HEK293 (cell line): ENCODE results near the gene SMPDL3A.

Experiments
- CTCF ChIA-PET: fragments of 350-600 bp; formaldehyde crosslinking; extraction: SDS; loops from one replicate; lab custom pipeline; 2021; ENCODE audit warnings: antibody characterized with exemption; lab: Yijun Ruan, JAX
- POLR2A ChIA-PET: fragments of 300-600 bp; formaldehyde crosslinking; extraction: SDS; loops from one replicate; lab custom pipeline; 2020; ENCODE audit warnings: antibody characterized with exemption, inconsistent platforms; lab: Yijun Ruan, JAX
- H3K27ac ChIP-seq: fragments of 200-500 bp; sonication (Bioruptor generic); 2 replicates; pipeline ENCODE4 v1.5.1; 2014; ENCODE audit warnings: low read depth, low read length, control low read depth, inconsistent platforms; ENCODE audit errors: extremely low read depth
- H3K36me3 ChIP-seq, 2 experiments: fragments of 200-500 bp in 1 of 2; sonication (Bioruptor generic) in 1 of 2; 1 replicate in 1 of 2; 2 replicates in 1 of 2; pipeline ENCODE4 v1.5.1; 2014 to 2017; ENCODE audit warnings: inconsistent platforms in 2 of 2, low read length in 2 of 2; ENCODE audit not compliant: control insufficient read depth in 2 of 2, insufficient read depth in 1 of 2
- H3K4me1 ChIP-seq: fragments of 200-500 bp; sonication (Bioruptor generic); 2 replicates; pipeline ENCODE4 v1.5.1; 2014; ENCODE audit warnings: mild to moderate bottlenecking, low read length, inconsistent platforms; ENCODE audit not compliant: control insufficient read depth, insufficient read depth
- H3K4me3 ChIP-seq: 2 replicates; pipeline ENCODE4 v1.5.1; 2011; ENCODE audit warnings: low read depth, mild to moderate bottlenecking, control low read depth, low read length, moderate library complexity
- H3K9me3 ChIP-seq: fragments of 200-500 bp; sonication (Bioruptor generic); 2 replicates; pipeline ENCODE4 v1.5.1; 2014; ENCODE audit warnings: low read depth, low read length, inconsistent platforms; ENCODE audit not compliant: control insufficient read depth, insufficient read depth
- ELK4 ChIP-seq: IDR thresholded peaks from 2 replicates; pipeline ENCODE4 v1.6.1; 2011; ENCODE audit warnings: mild to moderate bottlenecking, low read depth, low read length, borderline replicate concordance
- GLIS2 ChIP-seq: fragments of 450-650 bp; formaldehyde crosslinking; IDR thresholded peaks from 2 replicates; pipeline ENCODE4 v1.5.1; 2016; ENCODE audit warnings: missing biosample characterization, missing genetic modification characterization
- HIC1 ChIP-seq: fragments of 450-650 bp; formaldehyde crosslinking; IDR thresholded peaks from 2 replicates; pipeline ENCODE4 v1.5.1; 2016; ENCODE audit warnings: missing biosample characterization, missing genetic modification characterization
- HOXC10 ChIP-seq: sonication (generic); formaldehyde crosslinking; IDR thresholded peaks from 2 replicates; pipeline ENCODE4 v1.8.1; 2023; ENCODE audit warnings: mild to moderate bottlenecking, missing genetic modification reagents
- IKZF3 ChIP-seq: fragments of 450-650 bp; IDR thresholded peaks from 2 replicates; pipeline ENCODE4 v1.5.0; 2018; ENCODE audit warnings: missing biosample characterization, mild to moderate bottlenecking, missing genetic modification characterization, moderate library complexity
- KLF1 ChIP-seq: fragments of 450-650 bp; formaldehyde crosslinking; IDR thresholded peaks from 2 replicates; pipeline ENCODE4 v1.5.1; 2016; ENCODE audit warnings: missing biosample characterization, missing genetic modification characterization
- KLF16 ChIP-seq: fragments of 450-650 bp; formaldehyde crosslinking; IDR thresholded peaks from 2 replicates; pipeline ENCODE4 v1.5.1; 2017; ENCODE audit warnings: missing biosample characterization, missing genetic modification characterization
- MYNN ChIP-seq: fragments of 450-650 bp; formaldehyde crosslinking; IDR thresholded peaks from 2 replicates; pipeline ENCODE4 v1.5.1; 2016; ENCODE audit warnings: missing biosample characterization, missing genetic modification characterization, borderline replicate concordance
- PRDM1 ChIP-seq: fragments of 450-650 bp; formaldehyde crosslinking; IDR thresholded peaks from 2 replicates; pipeline ENCODE4; 2016; ENCODE audit warnings: missing biosample characterization, missing genetic modification characterization
- PRDM4 ChIP-seq: fragments of 450-650 bp; formaldehyde crosslinking; IDR thresholded peaks from 2 replicates; pipeline ENCODE4 v1.5.1; 2017; ENCODE audit warnings: missing biosample characterization, missing genetic modification characterization
- REPIN1 ChIP-seq: fragments of 450-650 bp; formaldehyde crosslinking; IDR thresholded peaks from 2 replicates; pipeline ENCODE4 v1.5.1; 2017; ENCODE audit warnings: missing biosample characterization, missing genetic modification characterization, low read depth
- ZBTB20 ChIP-seq: fragments of 450-650 bp; formaldehyde crosslinking; IDR thresholded peaks from 2 replicates; pipeline ENCODE4 v1.5.1; 2016; ENCODE audit warnings: missing biosample characterization, missing genetic modification characterization
- ZBTB26 ChIP-seq: fragments of 450-650 bp; formaldehyde crosslinking; optimal IDR thresholded peaks from 2 replicates; pipeline ENCODE3; 2016; ENCODE audit warnings: missing biosample characterization, mild to moderate bottlenecking, missing genetic modification characterization
- ZBTB44 ChIP-seq: fragments of 450-650 bp; IDR thresholded peaks from 2 replicates; pipeline ENCODE4 v1.5.1; 2018; ENCODE audit warnings: missing biosample characterization, mild to moderate bottlenecking, missing genetic modification characterization
- ZFP69B ChIP-seq: fragments of 450-650 bp; formaldehyde crosslinking; IDR thresholded peaks from 2 replicates; pipeline ENCODE4 v1.5.1; 2016; ENCODE audit warnings: missing biosample characterization, missing genetic modification characterization
- ZNF112 ChIP-seq: fragments of 450-650 bp; formaldehyde crosslinking; IDR thresholded peaks from 2 replicates; pipeline ENCODE4 v1.5.0; 2017; ENCODE audit warnings: missing biosample characterization, missing genetic modification characterization
- ZNF16 ChIP-seq: fragments of 450-650 bp; formaldehyde crosslinking; IDR thresholded peaks from 2 replicates; pipeline ENCODE4 v1.5.1; 2016; ENCODE audit warnings: low read depth, missing biosample characterization, missing genetic modification characterization
- ZNF175 ChIP-seq: fragments of 450-650 bp; formaldehyde crosslinking; IDR thresholded peaks from 2 replicates; pipeline ENCODE4 v1.5.1; 2016; ENCODE audit warnings: missing biosample characterization, missing genetic modification characterization
- ZNF18 ChIP-seq: fragments of 450-650 bp; formaldehyde crosslinking; IDR thresholded peaks from 2 replicates; pipeline ENCODE4 v1.5.1; 2016; ENCODE audit warnings: missing biosample characterization, missing genetic modification characterization
- ZNF248 ChIP-seq: fragments of 450-650 bp; formaldehyde crosslinking; IDR thresholded peaks from 2 replicates; pipeline ENCODE4 v1.5.1; 2017; ENCODE audit warnings: missing biosample characterization, missing genetic modification characterization
- ZNF37A ChIP-seq: fragments of 450-650 bp; IDR thresholded peaks from 2 replicates; pipeline ENCODE4 v1.5.1; 2018; ENCODE audit warnings: missing biosample characterization, missing genetic modification characterization
- ZNF610 ChIP-seq: fragments of 450-650 bp; formaldehyde crosslinking; IDR thresholded peaks from 2 replicates; pipeline ENCODE4 v1.5.1; 2016; ENCODE audit warnings: missing biosample characterization, missing genetic modification characterization, borderline replicate concordance
- ZNF701 ChIP-seq: fragments of 450-650 bp; formaldehyde crosslinking; IDR thresholded peaks from 2 replicates; pipeline ENCODE4 v1.5.1; 2016; ENCODE audit warnings: missing biosample characterization, missing genetic modification characterization
- ZNF776 ChIP-seq: fragments of 450-650 bp; formaldehyde crosslinking; IDR thresholded peaks from 2 replicates; pipeline ENCODE4 v1.5.0; 2017; ENCODE audit warnings: missing biosample characterization, missing genetic modification characterization, borderline replicate concordance
- ZNF785 ChIP-seq: fragments of 450-650 bp; formaldehyde crosslinking; IDR thresholded peaks from 2 replicates; pipeline ENCODE4 v1.5.1; 2016; ENCODE audit warnings: missing biosample characterization, missing genetic modification characterization
- ZNF843 ChIP-seq: fragments of 450-650 bp; formaldehyde crosslinking; IDR thresholded peaks from 2 replicates; pipeline ENCODE4 v1.5.1; 2016; ENCODE audit warnings: missing biosample characterization, missing genetic modification characterization
- ZSCAN30 ChIP-seq: fragments of 450-650 bp; IDR thresholded peaks from 2 replicates; pipeline ENCODE4 v1.5.1; 2018; ENCODE audit warnings: missing biosample characterization, mild to moderate bottlenecking, missing genetic modification characterization, moderate library complexity

Gene SMPDL3A

GRCh38 chr6:122789182-122790027 is at the start of gene SMPDL3A:
SMPDL3A (plus strand) TSS chr6:122789258; CDS start chr6:122789347, 89 bp downstream.
- Histone ChIP-seq H3K4me3 (peak within 1 kb of the TSS; percentile 66), H3K4me1 (peaks cover 12% of the 10 kb centered on the region), H3K36me3 (no peaks in the 10 kb centered on the region), H3K27ac (peak within 1 kb of the TSS; percentile 78), H3K9me3 (no peaks in the 10 kb centered on the region)
- CTCF ChIA-PET: interaction anchor here (0.6 to 3.6 kb wide), 12 partner anchors 9 to 814 kb away, joined by 3 to 24 read pairs (median 4); no protein-coding TSS in a partner anchor
- POLR2A ChIA-PET: interaction anchor here (0.6 to 1.8 kb wide), 12 partner anchors 9 to 318 kb away, joined by 3 to 6 read pairs (median 4); partner anchors contain the start of genes FABP7 and SERINC1
- TF ChIP-seq ZNF843 (no peak), ZNF16 (no peak), ZNF701 (tag by site-specific recombination) (no peak), ZNF610 (no peak; the same call in none of the 2 replicates), ZNF37A (tag by site-specific recombination) (no peak), ZNF175 (tag by site-specific recombination) (no peak), ZFP69B (tag by site-specific recombination) (no peak), REPIN1 (tag by site-specific recombination) (no peak; the same call in 1 of the 2 replicates), KLF16 (tag by site-specific recombination) (no peak; the same call in 1 of the 2 replicates), PRDM4 (tag by site-specific recombination) (no peak), ELK4 (no peak), ZNF776 (tag by site-specific recombination) (no peak), IKZF3 (tag by site-specific recombination) (peak; percentile 70), PRDM1 (tag by site-specific recombination) (peak; percentile 56), ZBTB26 (tag by site-specific recombination) (peak; percentile 90), ZNF785 (tag by site-specific recombination) (no peak), ZNF18 (tag by site-specific recombination) (no peak), HOXC10 (CRISPR knock-in tag) (peak; percentile 93; the same call in 1 of the 2 replicates), GLIS2 (tag by site-specific recombination) (peak; percentile 99), ZBTB44 (tag by site-specific recombination) (no peak), HIC1 (tag by site-specific recombination) (peak; percentile 97), ZNF248 (no peak), ZSCAN30 (tag by site-specific recombination) (no peak), MYNN (tag by site-specific recombination) (peak; percentile 10; the same call in 1 of the 2 replicates), ZBTB20 (peak; percentile 76; the same call in 1 of the 2 replicates), ZNF112 (tag by site-specific recombination) (no peak), KLF1 (tag by site-specific recombination) (0 out of 2 replicates have a peak, but pooled peaks have one; percentile 13)
